GM12875 (cell line): ENCODE measurements around the gene STARD13.

Experiments
- H3K4me3 ChIP-seq: one replicate; pipeline ENCODE4 v1.5.1; 2011; ENCODE audit warnings: low read depth, low read length, control low read depth
- TF ChIP-seq, protein P1 (sequence below): IDR thresholded peaks from 2 replicates; pipeline ENCODE4 v1.5.1; 2011; ENCODE audit warnings: low read depth, mild to moderate bottlenecking, control low read depth, inconsistent platforms, low read length, moderate library complexity, borderline replicate concordance; ENCODE audit not compliant: insufficient read depth

Gene STARD13

DNA sequence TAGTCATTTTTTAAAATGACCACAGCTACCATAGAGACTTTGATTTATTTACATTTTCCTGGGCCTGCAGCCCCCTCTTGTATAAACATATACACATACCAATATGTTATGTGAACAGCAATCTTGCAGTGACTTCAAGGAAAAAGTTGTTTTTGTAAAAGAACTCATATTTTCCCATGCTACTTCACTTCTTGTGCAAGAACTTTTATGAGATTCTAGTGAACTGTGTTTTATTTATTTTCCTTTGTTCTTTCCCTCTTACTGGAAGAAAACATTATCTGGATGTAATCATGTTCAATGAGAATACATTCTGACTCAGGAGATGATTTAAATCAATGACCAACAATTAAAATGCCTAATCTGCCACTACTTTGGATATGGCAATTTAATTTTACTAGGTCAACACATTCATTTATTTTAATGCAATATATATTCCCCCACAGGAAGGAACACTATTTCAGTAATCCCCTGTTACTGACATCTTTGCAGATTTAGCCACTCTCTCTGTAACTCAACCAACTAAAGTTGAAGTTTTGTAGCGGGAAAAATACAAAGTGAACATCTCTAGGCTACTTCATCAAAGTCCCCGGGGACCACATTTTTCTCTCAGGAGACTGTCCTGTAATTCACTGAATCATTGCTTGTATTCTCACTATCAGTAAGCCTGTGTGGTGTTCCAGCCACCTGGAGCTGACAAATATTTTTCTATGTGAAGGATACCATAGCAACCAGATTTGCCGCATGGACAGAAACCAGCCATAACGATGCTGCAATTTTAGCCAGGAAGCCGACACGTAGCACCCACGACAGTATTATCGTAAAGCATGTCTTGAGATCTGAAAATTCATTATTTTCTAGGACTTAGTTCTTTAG is 90.5 kb downstream of the STARD13 start:
- no peak overlapping the region for H3K4me3 ChIP-seq
- TF ChIP-seq, protein P1, sequence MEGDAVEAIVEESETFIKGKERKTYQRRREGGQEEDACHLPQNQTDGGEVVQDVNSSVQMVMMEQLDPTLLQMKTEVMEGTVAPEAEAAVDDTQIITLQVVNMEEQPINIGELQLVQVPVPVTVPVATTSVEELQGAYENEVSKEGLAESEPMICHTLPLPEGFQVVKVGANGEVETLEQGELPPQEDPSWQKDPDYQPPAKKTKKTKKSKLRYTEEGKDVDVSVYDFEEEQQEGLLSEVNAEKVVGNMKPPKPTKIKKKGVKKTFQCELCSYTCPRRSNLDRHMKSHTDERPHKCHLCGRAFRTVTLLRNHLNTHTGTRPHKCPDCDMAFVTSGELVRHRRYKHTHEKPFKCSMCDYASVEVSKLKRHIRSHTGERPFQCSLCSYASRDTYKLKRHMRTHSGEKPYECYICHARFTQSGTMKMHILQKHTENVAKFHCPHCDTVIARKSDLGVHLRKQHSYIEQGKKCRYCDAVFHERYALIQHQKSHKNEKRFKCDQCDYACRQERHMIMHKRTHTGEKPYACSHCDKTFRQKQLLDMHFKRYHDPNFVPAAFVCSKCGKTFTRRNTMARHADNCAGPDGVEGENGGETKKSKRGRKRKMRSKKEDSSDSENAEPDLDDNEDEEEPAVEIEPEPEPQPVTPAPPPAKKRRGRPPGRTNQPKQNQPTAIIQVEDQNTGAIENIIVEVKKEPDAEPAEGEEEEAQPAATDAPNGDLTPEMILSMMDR: no peak

DNA sequence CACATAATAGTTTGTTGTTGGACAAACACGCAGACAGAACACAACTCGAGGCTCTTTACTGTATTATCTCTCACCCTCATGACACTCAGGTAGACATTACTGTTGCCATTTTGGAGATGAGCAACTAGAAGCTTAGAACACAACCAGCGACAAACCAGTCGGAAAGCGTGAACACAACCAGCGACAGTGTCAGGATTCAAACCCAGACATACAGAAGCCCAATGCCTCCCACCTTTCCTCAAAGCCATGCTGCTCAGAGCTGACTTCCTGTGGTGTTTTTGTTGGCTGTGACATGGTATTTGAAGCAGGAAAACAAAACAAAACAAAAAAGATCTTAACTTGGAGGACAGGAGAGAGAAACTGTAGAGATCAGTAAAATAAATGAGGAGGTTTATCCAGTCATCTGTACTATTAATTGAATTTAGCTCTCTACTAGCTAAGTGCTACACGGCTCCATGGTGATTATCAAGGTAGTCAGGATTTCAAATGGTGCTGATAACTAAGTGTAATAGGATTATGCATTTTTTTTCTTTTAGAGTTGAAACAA is 92.1 kb downstream of the STARD13 start:
- TF ChIP-seq, protein P1: no peak
- no peak overlapping the region for H3K4me3 ChIP-seq

DNA sequence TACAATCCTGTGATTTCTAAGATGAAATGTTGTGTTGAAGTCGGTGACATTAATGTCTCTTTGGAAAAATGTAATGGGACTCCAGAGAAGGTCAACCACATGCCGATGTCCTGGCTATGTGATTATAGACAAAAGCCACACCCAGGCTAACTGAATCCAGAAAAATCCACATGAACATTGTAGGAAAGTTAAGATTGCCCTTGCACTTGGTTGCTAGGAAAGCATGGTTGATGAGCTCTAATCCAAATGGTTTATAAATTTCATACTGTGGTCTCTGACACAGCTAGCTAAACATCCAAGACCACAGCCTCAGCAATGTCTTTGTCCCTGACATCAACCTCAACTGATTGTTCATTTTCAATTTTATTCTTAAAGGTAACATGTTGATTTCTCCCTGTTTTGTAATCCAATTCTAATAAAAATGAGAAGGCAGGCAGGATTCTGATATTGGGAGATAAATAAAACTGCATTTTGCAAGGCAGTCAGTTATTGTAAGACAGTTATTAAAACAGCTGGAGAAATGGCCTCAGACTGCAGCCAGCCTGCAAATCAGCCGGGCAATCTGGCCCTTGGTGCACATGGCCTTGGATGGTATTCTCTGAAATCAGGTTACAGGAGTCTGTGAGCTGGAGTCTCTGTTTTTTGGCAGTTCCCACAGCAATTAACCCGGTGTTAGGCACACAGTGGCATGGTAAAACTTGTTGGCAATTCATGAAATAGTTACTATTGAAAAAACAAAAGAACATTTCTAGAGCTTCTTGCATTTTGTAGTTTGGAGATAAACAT is 93.9 kb downstream of the STARD13 start:
- no peak overlapping the region for H3K4me3 ChIP-seq
- TF ChIP-seq, protein P1: no peak

DNA sequence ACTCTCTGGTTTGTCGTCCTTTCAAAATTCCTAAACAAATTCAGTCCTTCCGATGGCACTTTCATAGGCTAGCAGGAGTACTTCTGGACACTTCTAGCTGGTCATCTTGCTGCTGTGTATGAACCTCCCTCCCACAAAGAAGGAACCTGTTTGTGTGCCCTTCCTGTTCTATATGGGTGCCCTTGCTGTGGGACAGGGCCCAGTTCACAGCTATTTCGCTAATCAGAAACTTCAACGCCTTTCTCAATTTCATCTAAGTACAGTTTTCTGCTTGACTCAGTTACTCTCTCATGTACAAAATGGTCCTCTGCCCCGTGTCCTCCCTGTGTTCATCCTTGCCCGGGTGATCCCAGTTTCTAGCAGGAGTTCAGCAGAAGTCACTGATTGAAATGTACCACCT is 96.1 kb downstream of the STARD13 start:
- TF ChIP-seq, protein P1: no peak
- no peak overlapping the region for H3K4me3 ChIP-seq

DNA sequence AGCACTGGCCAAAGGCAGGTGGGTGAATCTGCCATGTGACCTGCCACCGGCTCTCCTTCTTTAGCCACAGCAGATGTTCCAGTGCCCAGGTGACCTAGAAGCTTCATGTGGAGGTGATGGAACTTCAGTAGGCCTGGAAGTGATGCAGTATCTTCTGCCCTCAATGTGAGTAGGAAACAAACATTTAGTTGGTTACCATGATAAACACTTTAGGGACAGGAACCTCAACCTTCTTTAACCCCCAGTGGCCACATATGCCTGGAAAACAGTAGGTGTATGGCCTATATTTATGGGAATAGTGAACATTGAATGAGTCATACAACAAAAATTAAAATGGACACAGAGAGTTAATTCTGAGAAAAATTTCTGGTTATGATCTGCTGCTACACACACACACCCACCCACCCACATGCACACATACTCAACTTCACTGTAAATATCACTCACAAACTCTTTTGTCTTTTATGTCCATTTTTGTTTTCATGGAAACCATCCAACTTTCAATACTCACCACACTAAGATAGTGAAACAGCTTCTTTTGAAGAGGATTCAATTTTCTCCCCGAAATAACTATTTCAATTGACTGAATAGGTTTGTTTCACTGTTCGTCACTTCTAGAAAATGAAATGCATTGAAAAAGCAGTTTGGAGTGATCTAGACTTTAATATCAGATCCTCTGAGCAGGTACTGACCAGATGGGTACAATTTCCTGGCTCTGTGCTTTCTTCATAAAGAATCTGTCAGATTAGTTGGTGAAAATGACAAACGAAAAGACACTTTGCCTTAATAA is 97.3 kb downstream of the STARD13 start:
- TF ChIP-seq, protein P1: no peak
- H3K4me3 ChIP-seq: no peak overlapping the region

DNA sequence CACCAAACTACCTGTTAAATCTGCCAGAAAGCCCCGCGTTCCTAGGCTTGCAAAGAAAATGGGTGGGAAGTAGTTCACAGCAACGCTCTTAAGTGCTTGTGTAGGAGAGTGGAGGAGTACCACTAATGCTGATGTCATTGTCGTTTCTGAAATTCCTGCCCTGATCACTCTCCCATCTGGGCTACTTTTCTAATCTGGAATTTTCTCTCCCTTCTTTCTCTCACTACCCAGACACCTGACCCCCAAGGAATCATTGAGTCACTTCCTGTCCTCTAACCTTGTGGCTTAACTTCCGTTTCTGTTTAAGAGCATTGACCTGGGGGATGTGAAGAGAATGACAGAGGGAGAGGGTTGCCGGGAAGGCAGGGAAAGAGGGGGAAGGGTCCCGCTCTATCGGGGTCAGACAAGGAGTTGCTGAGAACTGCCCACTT is 98.7 kb downstream of the STARD13 start:
- H3K4me3 ChIP-seq: no peak overlapping the region
- TF ChIP-seq, protein P1: no peak
